Esophagus squamous epithelium (tissue), 4 donors: Measurements from ENCODE around the gene ANTXR1.

Experiments
- CTCF ChIP-seq, 6 experiments: fragments of 450-650 bp in 4 of 6; fragments of 200-600 bp in 2 of 6; sonication (generic) in 2 of 6; IDR thresholded peaks; one replicate each; pipeline ENCODE4 v1.5.1; 2016 to 2019; ENCODE audit warnings: antibody characterized with exemption in 6 of 6, mild to moderate bottlenecking in 4 of 6, moderate library complexity in 4 of 6
- POLR2A ChIP-seq, 4 donors: fragments of 450-650 bp; IDR thresholded peaks; one replicate each; pipeline ENCODE4 v1.6.1; 2017; ENCODE audit warnings: antibody characterized with exemption in 4 of 4, mild to moderate bottlenecking in 4 of 4, moderate library complexity in 3 of 4

GRCh38 chr2:69111076-69111475 is 98.1 kb downstream of the ANTXR1 start:
- TF ChIP-seq POLR2A (IDR thresholded peaks at IDR 0.05) (no peak), CTCF (IDR thresholded peaks at IDR 0.05) (no peak)
